Activated T-cell treated with anti-CD3 and anti-CD28 coated beads, Interleukin-2, amount 50 U/mL, for 4 hours (primary cell): ENCODE data around the gene TBP. TPM values are rescaled to one million over a fixed set of nuclear protein-coding genes. Genes with fewer than 3 reads are reported as not detected.
"Not testable (repeated sequence)": the region's sequence is repeated elsewhere in the genome, so short reads cannot be mapped to it uniquely, and the experiment has no call there.

Experiments used
- ATAC-seq, 2 donors: fragments of 200-7000 bp; cut with Tn5 transposase; one replicate each; pipeline ENCODE4 v1.10.0; 2021
- DNase-seq: peaks from one replicate; pipeline ENCODE4 v3.0.0-alpha.2; 2020
- H3K27me3 Mint-ChIP-seq: one replicate; pipeline ENCODE4 v1.8.0; 2021; ENCODE audit warnings: low read depth, mixed read lengths
- H3K36me3 Mint-ChIP-seq: one replicate; pipeline ENCODE4 v1.8.0; 2022; ENCODE audit warnings: mixed read lengths; ENCODE audit not compliant: insufficient read depth
- H3K4me1 Mint-ChIP-seq: one replicate; pipeline ENCODE4 v1.8.0; 2021; ENCODE audit warnings: low read depth, mixed read lengths
- H3K4me3 Mint-ChIP-seq: one replicate; pipeline ENCODE4 v1.8.0; 2021; ENCODE audit warnings: mild to moderate bottlenecking, moderate library complexity, mixed read lengths
- H3K9me3 Mint-ChIP-seq: one replicate; pipeline ENCODE4 v1.8.0; 2021; ENCODE audit warnings: mixed read lengths
- total RNA-seq, 3 donors: library from RNA; stranded (reverse); gene quantifications; one replicate each; pipeline ENCODE4 v1.2.1, GENCODE V29; 2021

TBP gene
- total RNA-seq, 3 donors from 2014 or later: 26.6 to 33.2 (median 29.7) TPM

GRCh38 chr6:170523256-170524171 lies 30.7 kb upstream of the TBP start:
- DNase-seq (no peak), ATAC-seq (no peak)
- Mint-ChIP-seq H3K9me3 (no peaks in the 10 kb centered on the region), H3K4me1 (no peaks in the 10 kb centered on the region), H3K36me3 (no peaks in the 10 kb centered on the region), H3K27me3 (peaks cover 18% of the 10 kb centered on the region), H3K4me3 (no peak overlapping the region)

GRCh38 chr6:170524172-170524502 lies 30.0 kb upstream of the TBP start:
- no peaks in the 10 kb centered on the region for H3K4me1 Mint-ChIP-seq
- H3K9me3 Mint-ChIP-seq: no peaks in the 10 kb centered on the region
- no peak overlapping the region for H3K4me3 Mint-ChIP-seq
- peaks cover 14% of the 10 kb centered on the region for H3K27me3 Mint-ChIP-seq
- ATAC-seq (no peak), DNase-seq (no peak)
- H3K36me3 Mint-ChIP-seq: no peaks in the 10 kb centered on the region

- no peak for ATAC-seq
Observed at GRCh38 chr6:170525795-170526194, 28.4 kb upstream of the TBP start.

GRCh38 chr6:170527995-170528394 lies 26.2 kb upstream of the TBP start:
- ATAC-seq, H3K36me3 Mint-ChIP-seq, H3K27me3 Mint-ChIP-seq, H3K4me1 Mint-ChIP-seq, H3K9me3 Mint-ChIP-seq, DNase-seq, H3K4me3 Mint-ChIP-seq: not testable (repeated sequence)

More at GRCh38 chr6:170525795-170526194, 28.4 kb upstream of the TBP start:
- Mint-ChIP-seq H3K27me3 (peaks cover 4% of the 10 kb centered on the region), H3K9me3 (no peaks in the 10 kb centered on the region), H3K36me3 (no peaks in the 10 kb centered on the region), H3K4me3 (no peak overlapping the region), H3K4me1 (no peaks in the 10 kb centered on the region)
- DNase-seq: no peak

GRCh38 chr6:170529839-170530469 lies 24.2 kb upstream of the TBP start:
- peaks cover 8% of the 10 kb centered on the region for H3K36me3 Mint-ChIP-seq
- no peaks in the 10 kb centered on the region for H3K9me3 Mint-ChIP-seq
- no peak overlapping the region for H3K4me3 Mint-ChIP-seq
- H3K4me1 Mint-ChIP-seq: no peaks in the 10 kb centered on the region
- DNase-seq (peak; percentile 57), ATAC-seq (peak; percentile 78 to 82)
- H3K27me3 Mint-ChIP-seq: no peaks in the 10 kb centered on the region

- no peak for DNase-seq
- H3K9me3 Mint-ChIP-seq: no peaks in the 10 kb centered on the region
- no peak for ATAC-seq
- H3K4me3 Mint-ChIP-seq: no peak overlapping the region
- no peaks in the 10 kb centered on the region for H3K4me1 Mint-ChIP-seq
- peaks cover 31% of the 10 kb centered on the region for H3K36me3 Mint-ChIP-seq
- H3K27me3 Mint-ChIP-seq: no peaks in the 10 kb centered on the region
Observed at GRCh38 chr6:170532867-170533488, 21.2 kb upstream of the TBP start.

- peaks cover 36% of the 10 kb centered on the region for H3K36me3 Mint-ChIP-seq
- H3K27me3 Mint-ChIP-seq: no peaks in the 10 kb centered on the region
- ATAC-seq (no peak), DNase-seq (no peak)
- H3K9me3 Mint-ChIP-seq: no peaks in the 10 kb centered on the region
- H3K4me1 Mint-ChIP-seq: no peaks in the 10 kb centered on the region
- no peak overlapping the region for H3K4me3 Mint-ChIP-seq
Observed at GRCh38 chr6:170533792-170534191, 20.4 kb upstream of the TBP start.

GRCh38 chr6:170535004-170535403 lies 19.2 kb upstream of the TBP start:
- no peaks in the 10 kb centered on the region for H3K27me3 Mint-ChIP-seq
- H3K4me1 Mint-ChIP-seq: peaks cover 3% of the 10 kb centered on the region
- peaks cover 41% of the 10 kb centered on the region for H3K36me3 Mint-ChIP-seq
- no peak overlapping the region for H3K4me3 Mint-ChIP-seq
- no peaks in the 10 kb centered on the region for H3K9me3 Mint-ChIP-seq
- no peak for DNase-seq
- ATAC-seq: no peak

GRCh38 chr6:170536671-170537070 lies 17.5 kb upstream of the TBP start:
- peaks cover 15% of the 10 kb centered on the region for H3K4me1 Mint-ChIP-seq
- H3K27me3 Mint-ChIP-seq: no peaks in the 10 kb centered on the region
- no peaks in the 10 kb centered on the region for H3K9me3 Mint-ChIP-seq
- no peak for ATAC-seq
- H3K4me3 Mint-ChIP-seq: no peak overlapping the region
- no peak for DNase-seq
- H3K36me3 Mint-ChIP-seq: peaks cover 57% of the 10 kb centered on the region

- H3K27me3 Mint-ChIP-seq: no peaks in the 10 kb centered on the region
- H3K4me3 Mint-ChIP-seq: no peak overlapping the region
- H3K4me1 Mint-ChIP-seq: peaks cover 16% of the 10 kb centered on the region
- H3K36me3 Mint-ChIP-seq: peaks cover 60% of the 10 kb centered on the region
- DNase-seq (no peak), ATAC-seq (no peak)
- no peaks in the 10 kb centered on the region for H3K9me3 Mint-ChIP-seq
Observed at GRCh38 chr6:170537329-170537728, 16.8 kb upstream of the TBP start.

GRCh38 chr6:170542031-170542719 lies 12.0 kb upstream of the TBP start:
- H3K9me3 Mint-ChIP-seq: no peaks in the 10 kb centered on the region
- H3K36me3 Mint-ChIP-seq: peaks cover 56% of the 10 kb centered on the region
- no peak for DNase-seq
- H3K27me3 Mint-ChIP-seq: no peaks in the 10 kb centered on the region
- ATAC-seq: no peak
- H3K4me1 Mint-ChIP-seq: peaks cover 18% of the 10 kb centered on the region
- H3K4me3 Mint-ChIP-seq: no peak overlapping the region

- Mint-ChIP-seq H3K27me3 (no peaks in the 10 kb centered on the region), H3K36me3 (peaks cover 53% of the 10 kb centered on the region), H3K9me3 (no peaks in the 10 kb centered on the region), H3K4me1 (peaks cover 39% of the 10 kb centered on the region), H3K4me3 (no peak overlapping the region)
- no peak for ATAC-seq
- DNase-seq: no peak
Observed at GRCh38 chr6:170545405-170545804, 8.8 kb upstream of the TBP start.

GRCh38 chr6:170552765-170553533 lies 1.2 kb upstream of the TBP start, which contains the start of gene PSMB1:
Gene PSMB1 (minus strand): TSS chr6:170553307. CDS start chr6:170553242, 65 bp downstream.
- Mint-ChIP-seq H3K4me1 (peaks cover 45% of the 10 kb centered on the region), H3K27me3 (no peaks in the 10 kb centered on the region), H3K9me3 (no peaks in the 10 kb centered on the region), H3K36me3 (peaks cover 22% of the 10 kb centered on the region), H3K4me3 (no peak within 1 kb of the TSS)
- ATAC-seq: peak; percentile 58 to 61
- DNase-seq: peak; percentile 69
